ENCODE measurements around the gene CREB3L1.
A peak's percentile ranks its signal among the peaks of the same experiment; 100 is the strongest.

CREB3L1 gene

DNA sequence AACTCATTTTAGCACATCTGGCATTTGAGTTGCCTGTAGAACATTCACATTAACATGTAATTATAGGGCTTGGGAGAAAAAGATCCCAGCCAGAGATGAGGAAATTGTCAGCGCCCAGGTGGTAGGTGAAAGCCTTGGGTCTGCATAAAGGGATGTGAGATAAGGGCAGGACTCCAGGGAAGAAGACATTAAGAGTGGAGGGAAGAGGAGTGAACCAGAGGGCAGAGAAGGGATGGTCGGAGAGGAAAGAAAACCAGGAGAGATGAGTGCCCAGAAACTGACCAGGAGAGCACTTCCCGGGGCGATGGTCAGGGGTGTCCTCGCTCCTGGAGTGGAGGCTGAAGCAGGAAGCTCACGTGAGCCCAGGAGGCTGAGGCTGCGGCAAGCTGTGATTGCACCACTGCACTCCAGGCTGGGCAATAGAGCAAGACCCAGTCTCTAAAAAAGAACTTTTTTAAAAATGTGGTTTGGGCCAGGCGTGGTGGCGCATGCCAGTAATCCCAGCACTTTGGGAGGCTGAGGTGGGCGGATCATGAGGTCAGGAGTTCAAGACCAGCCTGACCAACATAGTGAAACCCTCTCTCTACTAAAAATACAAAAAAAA is 49.5 kb downstream of the CREB3L1 start:
- H3K36me3 ChIP-seq (ENCODE audit: control insufficient read depth, insufficient read depth, low read length), result no peaks in the 10 kb centered on the region
- no peaks in the 10 kb centered on the region for H3K9me3 ChIP-seq (ENCODE audit: control insufficient read depth, insufficient read depth, low read length)
- H3K4me1 ChIP-seq (ENCODE audit: control insufficient read depth, insufficient read depth, low read length), result peaks cover 14% of the 10 kb centered on the region
- H3K4me3 ChIP-seq (ENCODE audit: low read depth, low read length), result no peak overlapping the region
- H3K27me3 ChIP-seq (ENCODE audit: control insufficient read depth, insufficient read depth, low read length), result peaks cover 27% of the 10 kb centered on the region
- H3K9ac ChIP-seq (ENCODE audit: low read depth, low read length), result no peak overlapping the region

DNA sequence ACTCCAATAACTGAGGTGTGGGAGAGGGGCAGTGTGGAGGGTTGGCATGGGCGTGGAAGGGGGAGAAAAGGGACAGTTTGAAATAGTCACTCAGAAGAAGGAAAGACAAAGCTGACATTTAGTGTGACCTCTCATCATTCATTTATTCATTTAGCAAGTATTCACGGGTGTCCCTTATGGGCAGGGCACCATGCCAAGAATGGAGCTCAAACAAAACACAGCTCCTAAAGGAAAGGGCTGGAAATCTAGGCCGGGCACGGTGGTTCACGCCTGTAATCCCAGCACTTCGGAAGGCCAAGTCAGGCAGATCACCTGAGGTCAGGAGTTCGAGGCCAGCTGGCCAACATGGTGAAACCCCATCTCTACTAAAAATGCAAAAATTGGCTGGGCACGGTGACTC is 50.4 kb downstream of the CREB3L1 start:
- Histone ChIP-seq H3K36me3 (ENCODE audit: control insufficient read depth, insufficient read depth, low read length) (no peaks in the 10 kb centered on the region), H3K9me3 (ENCODE audit: control insufficient read depth, insufficient read depth, low read length) (no peaks in the 10 kb centered on the region), H3K4me1 (ENCODE audit: control insufficient read depth, insufficient read depth, low read length) (peaks cover 14% of the 10 kb centered on the region), H3K27me3 (ENCODE audit: control insufficient read depth, insufficient read depth, low read length) (peaks cover 33% of the 10 kb centered on the region), H3K9ac (ENCODE audit: low read depth, low read length) (no peak overlapping the region), H3K4me3 (ENCODE audit: low read depth, low read length) (no peak overlapping the region)

DNA sequence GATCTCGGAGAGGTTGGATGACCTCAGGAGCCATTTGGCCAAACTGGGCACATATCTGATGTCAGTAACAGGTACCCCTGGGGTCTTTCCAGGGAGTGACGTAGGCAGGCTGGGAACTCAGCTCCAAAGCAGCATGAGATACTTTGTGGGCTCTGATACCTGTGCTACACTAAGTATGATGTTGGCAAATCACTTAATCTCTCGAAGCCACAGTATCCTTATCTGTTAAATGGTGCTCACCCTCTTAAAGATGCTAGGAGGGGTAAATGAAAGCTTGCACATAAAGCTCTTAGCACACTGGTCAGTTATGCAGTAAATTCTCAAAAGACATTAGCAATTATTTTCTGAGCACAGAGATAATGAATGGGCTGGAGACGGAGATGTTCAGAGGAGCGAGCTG is 52.7 kb downstream of the CREB3L1 start:
- H3K27me3 ChIP-seq (ENCODE audit: control insufficient read depth, insufficient read depth, low read length), result peaks cover 46% of the 10 kb centered on the region
- no peak overlapping the region for H3K4me3 ChIP-seq (ENCODE audit: low read depth, low read length)
- no peak overlapping the region for H3K9ac ChIP-seq (ENCODE audit: low read depth, low read length)
- H3K36me3 ChIP-seq (ENCODE audit: control insufficient read depth, insufficient read depth, low read length), result peaks cover 3% of the 10 kb centered on the region
- peaks cover 17% of the 10 kb centered on the region for H3K4me1 ChIP-seq (ENCODE audit: control insufficient read depth, insufficient read depth, low read length)
- no peaks in the 10 kb centered on the region for H3K9me3 ChIP-seq (ENCODE audit: control insufficient read depth, insufficient read depth, low read length)

DNA sequence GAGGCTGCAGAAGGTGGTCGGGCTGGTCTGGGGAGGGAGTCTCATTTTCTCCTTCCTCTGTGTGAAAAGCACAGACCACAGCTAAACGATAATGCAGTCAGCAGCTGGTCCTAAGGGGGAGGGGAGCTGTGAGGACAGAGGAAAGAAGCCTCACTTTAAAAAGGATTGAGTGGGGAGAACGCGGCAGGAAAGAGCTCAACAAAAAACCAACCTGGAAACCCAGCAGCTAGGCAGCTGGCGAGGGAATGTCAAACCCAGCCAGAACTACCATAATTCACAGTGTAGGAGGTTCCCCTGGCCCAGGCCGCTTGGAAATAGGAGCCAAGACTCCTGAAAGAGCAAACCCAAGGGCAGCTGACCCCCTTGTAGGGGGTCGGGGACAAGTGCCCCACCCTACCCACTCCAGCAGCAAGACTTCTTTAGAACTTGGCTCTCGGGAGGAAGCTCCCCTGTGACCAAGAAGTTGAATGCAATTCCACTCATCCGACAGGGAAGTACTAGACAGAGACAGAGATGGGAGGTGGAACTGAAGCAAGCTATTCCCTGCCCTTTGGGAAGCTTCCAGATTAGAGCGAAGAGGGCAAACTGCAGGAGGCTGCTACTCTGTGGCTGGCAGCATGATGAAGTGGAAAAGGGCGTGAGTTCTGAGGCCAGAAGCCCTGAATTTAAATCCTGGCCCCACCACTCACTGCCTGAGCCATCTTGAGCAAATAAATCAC is 53.3 kb downstream of the CREB3L1 start:
- Histone ChIP-seq H3K9me3 (ENCODE audit: control insufficient read depth, insufficient read depth, low read length) (no peaks in the 10 kb centered on the region), H3K36me3 (ENCODE audit: control insufficient read depth, insufficient read depth, low read length) (peaks cover 3% of the 10 kb centered on the region), H3K4me1 (ENCODE audit: control insufficient read depth, insufficient read depth, low read length) (peaks cover 17% of the 10 kb centered on the region), H3K27me3 (ENCODE audit: control insufficient read depth, insufficient read depth, low read length) (peaks cover 46% of the 10 kb centered on the region), H3K9ac (ENCODE audit: low read depth, low read length) (peak overlapping the region; percentile 47), H3K4me3 (ENCODE audit: low read depth, low read length) (no peak overlapping the region)

DNA sequence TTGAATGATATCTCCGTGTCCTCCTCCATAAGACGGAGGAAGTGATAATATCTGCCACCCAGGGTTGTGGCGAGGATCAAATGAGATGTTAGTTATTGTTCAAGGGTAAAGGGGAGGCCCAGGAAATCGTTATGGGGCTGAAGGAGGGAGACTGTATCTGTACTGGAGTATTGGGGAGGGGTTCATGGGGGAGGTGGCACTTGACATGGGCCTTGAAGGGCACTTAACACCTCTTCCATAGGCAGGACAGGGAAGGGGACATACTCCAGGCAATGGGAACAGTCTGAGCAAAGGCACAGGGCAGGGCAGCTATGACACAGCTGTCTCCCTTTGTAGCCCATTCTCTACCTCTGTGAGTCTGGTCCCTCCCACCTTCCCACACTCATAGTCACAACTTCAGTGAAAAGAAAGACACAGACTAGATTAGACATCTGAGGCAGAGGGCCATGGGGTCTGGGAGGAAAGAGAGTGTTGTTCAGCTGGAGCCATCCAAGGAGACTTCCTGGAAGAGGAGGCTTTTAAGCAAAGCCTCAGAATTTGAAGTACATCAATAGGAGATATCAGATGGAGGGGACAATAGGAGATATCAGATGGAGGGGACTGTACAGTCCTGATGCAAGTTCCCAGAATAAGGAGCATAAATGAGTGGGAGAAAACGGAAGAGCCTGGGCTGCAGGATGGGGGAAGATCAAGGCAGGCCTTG is 54.0 kb downstream of the CREB3L1 start:
- H3K9me3 ChIP-seq (ENCODE audit: control insufficient read depth, insufficient read depth, low read length), result no peaks in the 10 kb centered on the region
- H3K27me3 ChIP-seq (ENCODE audit: control insufficient read depth, insufficient read depth, low read length), result peaks cover 46% of the 10 kb centered on the region
- peaks cover 21% of the 10 kb centered on the region for H3K4me1 ChIP-seq (ENCODE audit: control insufficient read depth, insufficient read depth, low read length)
- H3K4me3 ChIP-seq (ENCODE audit: low read depth, low read length), result no peak overlapping the region
- H3K36me3 ChIP-seq (ENCODE audit: control insufficient read depth, insufficient read depth, low read length), result peaks cover 3% of the 10 kb centered on the region
- peak overlapping the region; percentile 47 for H3K9ac ChIP-seq (ENCODE audit: low read depth, low read length)

DNA sequence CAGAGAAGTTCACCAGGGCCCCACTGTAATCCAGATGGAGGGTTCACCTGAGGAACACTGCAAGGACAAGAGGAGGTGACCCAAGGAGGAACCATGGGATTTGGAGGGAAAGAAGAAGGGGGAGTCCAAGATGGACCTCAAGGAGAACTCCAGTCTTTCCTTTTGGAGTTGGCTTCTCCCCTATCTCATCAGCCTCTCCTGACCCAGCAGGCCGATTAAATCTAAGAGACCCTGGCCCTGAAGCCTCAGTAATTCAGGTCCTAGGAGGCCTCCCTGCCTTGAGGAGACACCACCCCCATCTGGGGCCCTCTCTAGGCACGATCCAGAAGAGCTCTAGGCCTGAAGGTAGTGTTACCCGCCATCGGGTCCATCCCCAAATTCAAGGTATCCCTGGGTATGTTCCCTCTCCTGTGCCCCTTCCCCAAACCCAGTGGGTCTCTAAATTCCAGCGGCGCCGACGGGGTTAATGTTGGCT is 54.7 kb downstream of the CREB3L1 start:
- no peak overlapping the region for H3K9ac ChIP-seq (ENCODE audit: low read depth, low read length)
- peaks cover 27% of the 10 kb centered on the region for H3K4me1 ChIP-seq (ENCODE audit: control insufficient read depth, insufficient read depth, low read length)
- no peaks in the 10 kb centered on the region for H3K9me3 ChIP-seq (ENCODE audit: control insufficient read depth, insufficient read depth, low read length)
- H3K36me3 ChIP-seq (ENCODE audit: control insufficient read depth, insufficient read depth, low read length), result peaks cover 3% of the 10 kb centered on the region
- H3K27me3 ChIP-seq (ENCODE audit: control insufficient read depth, insufficient read depth, low read length), result peaks cover 46% of the 10 kb centered on the region
- H3K4me3 ChIP-seq (ENCODE audit: low read depth, low read length), result peak overlapping the region; percentile 59

DNA sequence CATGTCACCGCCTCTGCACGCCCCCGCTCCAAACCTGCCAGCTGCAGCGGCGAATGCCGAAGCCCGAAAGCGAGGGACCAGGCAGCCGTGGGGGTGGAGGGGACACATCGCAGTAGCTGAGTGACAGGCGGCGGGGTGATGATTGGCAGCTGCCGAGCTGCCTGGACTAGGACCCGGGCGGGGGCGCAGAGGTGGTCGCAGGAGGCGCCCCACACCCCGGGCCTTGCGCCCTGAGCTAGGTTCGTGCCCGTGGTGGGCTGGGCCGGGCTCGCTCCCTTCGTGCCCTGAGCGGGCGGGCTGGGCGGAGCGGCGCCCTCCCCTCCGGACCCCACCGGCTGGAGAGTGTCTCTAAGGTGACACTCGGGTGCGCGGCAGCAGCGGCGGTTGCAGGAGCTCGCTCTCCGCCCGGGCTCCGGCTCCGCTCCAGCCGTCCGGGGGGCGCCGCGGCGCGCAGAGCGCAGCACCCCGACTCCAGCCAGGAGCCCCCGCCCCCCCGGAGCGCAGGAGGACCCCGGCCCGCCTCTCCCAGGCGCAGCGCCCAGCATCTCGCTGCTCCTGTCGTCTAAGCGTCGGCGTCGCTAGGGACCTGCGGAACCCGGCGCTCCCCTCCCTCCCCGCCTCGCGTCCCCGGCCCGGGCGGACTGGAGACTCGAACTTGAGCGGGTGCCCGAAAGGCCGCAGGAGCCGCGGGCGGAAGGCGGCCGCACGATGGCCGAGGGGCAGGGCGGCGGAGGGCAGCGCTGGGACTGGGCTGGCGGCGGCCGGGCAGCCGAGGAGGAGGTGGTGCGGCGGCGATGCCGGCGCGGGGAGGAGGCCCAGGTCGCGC is 55.3 kb downstream of the CREB3L1 start:
- peaks cover 3% of the 10 kb centered on the region for H3K36me3 ChIP-seq (ENCODE audit: control insufficient read depth, insufficient read depth, low read length)
- H3K9ac ChIP-seq (ENCODE audit: low read depth, low read length), result no peak overlapping the region
- no peaks in the 10 kb centered on the region for H3K9me3 ChIP-seq (ENCODE audit: control insufficient read depth, insufficient read depth, low read length)
- H3K4me1 ChIP-seq (ENCODE audit: control insufficient read depth, insufficient read depth, low read length), result peaks cover 32% of the 10 kb centered on the region
- H3K4me3 ChIP-seq (ENCODE audit: low read depth, low read length), result peak overlapping the region; percentile 59
- H3K27me3 ChIP-seq (ENCODE audit: control insufficient read depth, insufficient read depth, low read length), result peaks cover 46% of the 10 kb centered on the region

DNA sequence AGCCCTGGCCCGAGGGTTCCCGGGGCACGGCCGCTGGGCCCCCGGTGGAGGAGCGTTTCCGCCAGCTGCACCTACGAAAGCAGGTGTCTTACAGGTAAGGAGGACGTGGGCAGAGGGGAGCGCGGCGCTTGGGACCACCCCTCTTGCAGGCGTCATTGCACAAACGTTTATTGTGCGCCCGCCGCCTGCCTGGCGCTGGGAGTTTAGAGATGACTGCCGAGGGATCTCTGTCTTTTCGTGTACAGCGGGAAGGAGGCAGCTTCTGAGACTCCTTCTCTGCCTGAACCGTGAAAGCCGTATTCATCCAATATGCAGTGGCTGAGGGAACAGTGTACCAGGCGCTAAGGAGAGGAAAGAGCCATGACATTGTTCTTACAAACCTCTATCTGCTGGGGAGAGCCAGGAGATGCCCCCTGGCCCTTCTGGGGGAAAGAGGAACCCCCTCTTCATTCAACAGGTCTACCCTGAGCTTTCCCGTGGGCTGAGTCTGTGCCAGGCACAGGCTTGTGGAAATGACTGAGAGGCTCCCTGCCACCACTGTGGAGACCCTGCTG is 56.0 kb downstream of the CREB3L1 start:
- Histone ChIP-seq H3K36me3 (ENCODE audit: control insufficient read depth, insufficient read depth, low read length) (peaks cover 3% of the 10 kb centered on the region), H3K9me3 (ENCODE audit: control insufficient read depth, insufficient read depth, low read length) (no peaks in the 10 kb centered on the region), H3K4me3 (ENCODE audit: low read depth, low read length) (peak overlapping the region; percentile 59), H3K4me1 (ENCODE audit: control insufficient read depth, insufficient read depth, low read length) (peaks cover 39% of the 10 kb centered on the region), H3K9ac (ENCODE audit: low read depth, low read length) (no peak overlapping the region), H3K27me3 (ENCODE audit: control insufficient read depth, insufficient read depth, low read length) (peaks cover 46% of the 10 kb centered on the region)

DNA sequence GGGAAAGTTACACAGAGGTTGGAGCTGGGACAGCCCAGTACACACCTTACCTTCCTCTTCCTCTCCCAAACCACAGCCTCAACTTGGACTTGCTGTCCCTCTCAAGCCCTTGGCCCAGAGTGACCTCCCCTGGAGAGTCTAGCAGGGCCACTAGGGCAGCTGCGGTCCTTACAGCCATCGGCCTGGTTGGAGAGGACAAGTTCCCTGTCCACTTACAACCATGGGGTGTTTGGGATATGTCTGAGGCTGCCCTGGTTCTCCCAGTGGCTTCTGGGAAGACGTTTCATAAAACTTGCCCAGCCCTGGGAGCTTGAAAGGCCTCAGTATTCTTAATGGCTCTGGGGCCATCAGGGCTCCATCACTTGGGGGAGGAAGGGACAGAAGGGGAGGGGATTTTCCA is 56.7 kb downstream of the CREB3L1 start:
- H3K36me3 ChIP-seq (ENCODE audit: control insufficient read depth, insufficient read depth, low read length), result peaks cover 3% of the 10 kb centered on the region
- H3K9ac ChIP-seq (ENCODE audit: low read depth, low read length), result no peak overlapping the region
- H3K4me3 ChIP-seq (ENCODE audit: low read depth, low read length), result peak overlapping the region; percentile 59
- peaks cover 43% of the 10 kb centered on the region for H3K4me1 ChIP-seq (ENCODE audit: control insufficient read depth, insufficient read depth, low read length)
- peaks cover 46% of the 10 kb centered on the region for H3K27me3 ChIP-seq (ENCODE audit: control insufficient read depth, insufficient read depth, low read length)
- no peaks in the 10 kb centered on the region for H3K9me3 ChIP-seq (ENCODE audit: control insufficient read depth, insufficient read depth, low read length)

DNA sequence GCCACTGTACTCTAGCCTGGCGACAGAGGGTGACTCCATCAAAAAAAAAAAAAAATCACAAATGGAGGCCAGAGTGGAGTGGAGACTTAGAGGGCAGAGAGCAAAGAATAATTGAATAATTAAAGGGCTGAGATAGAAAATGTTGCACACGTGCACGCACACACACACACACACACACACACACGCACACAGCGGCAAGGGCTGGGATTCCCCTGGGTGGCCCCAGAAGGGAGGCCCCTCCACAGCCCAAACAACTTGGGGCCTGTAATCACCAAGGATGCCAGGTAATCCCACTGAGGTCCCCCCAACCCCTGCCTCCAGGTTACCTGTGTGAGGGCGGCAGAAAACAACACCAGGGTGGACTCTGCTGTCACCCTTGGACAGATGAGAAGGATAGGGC is 57.8 kb downstream of the CREB3L1 start:
- H3K36me3 ChIP-seq (ENCODE audit: control insufficient read depth, insufficient read depth, low read length), result peaks cover 3% of the 10 kb centered on the region
- H3K4me1 ChIP-seq (ENCODE audit: control insufficient read depth, insufficient read depth, low read length), result peaks cover 49% of the 10 kb centered on the region
- no peak overlapping the region for H3K9ac ChIP-seq (ENCODE audit: low read depth, low read length)
- peaks cover 36% of the 10 kb centered on the region for H3K27me3 ChIP-seq (ENCODE audit: control insufficient read depth, insufficient read depth, low read length)
- no peaks in the 10 kb centered on the region for H3K9me3 ChIP-seq (ENCODE audit: control insufficient read depth, insufficient read depth, low read length)
- H3K4me3 ChIP-seq (ENCODE audit: low read depth, low read length), result no peak overlapping the region

DNA sequence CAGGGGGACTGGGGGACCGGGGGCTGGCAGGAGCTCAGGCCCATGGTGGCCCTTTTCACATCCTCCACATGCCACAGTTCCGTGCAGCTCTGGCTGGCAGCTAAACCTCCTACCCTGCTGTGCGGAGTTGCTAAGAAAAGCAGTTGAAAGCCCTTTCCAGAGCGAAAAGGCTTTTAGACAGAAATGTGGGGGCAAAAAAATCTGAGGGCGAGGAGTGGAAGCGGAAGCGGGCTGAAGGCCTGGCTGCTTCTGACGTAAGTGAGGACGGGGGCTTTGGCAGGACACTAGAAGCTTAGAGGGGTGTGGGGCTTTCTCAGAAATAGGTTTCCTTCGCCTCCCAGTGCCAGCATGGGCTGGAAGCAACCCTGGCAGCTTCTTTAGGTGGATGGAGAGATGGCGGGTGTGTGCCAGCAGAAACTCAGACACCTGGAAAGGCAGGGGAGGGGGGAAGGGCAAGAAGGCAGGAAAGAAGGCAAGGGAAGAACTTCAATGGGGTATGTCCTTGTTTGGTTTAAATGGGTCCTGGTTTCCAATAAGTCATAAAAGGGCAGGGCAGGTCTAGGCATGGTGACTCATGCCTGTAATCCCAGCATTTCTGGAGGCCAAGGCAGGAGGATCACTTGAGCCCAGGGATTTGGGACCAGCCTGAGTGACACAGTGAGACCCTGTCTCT is 58.6 kb downstream of the CREB3L1 start:
- H3K27me3 ChIP-seq (ENCODE audit: control insufficient read depth, insufficient read depth, low read length), result peaks cover 28% of the 10 kb centered on the region
- no peaks in the 10 kb centered on the region for H3K9me3 ChIP-seq (ENCODE audit: control insufficient read depth, insufficient read depth, low read length)
- peaks cover 3% of the 10 kb centered on the region for H3K36me3 ChIP-seq (ENCODE audit: control insufficient read depth, insufficient read depth, low read length)
- H3K4me3 ChIP-seq (ENCODE audit: low read depth, low read length), result no peak overlapping the region
- peak overlapping the region; percentile 54 for H3K9ac ChIP-seq (ENCODE audit: low read depth, low read length)
- peaks cover 44% of the 10 kb centered on the region for H3K4me1 ChIP-seq (ENCODE audit: control insufficient read depth, insufficient read depth, low read length)
